Activated CD4-positive, alpha-beta T cell treated with anti-CD3 and anti-CD28 coated beads, Interleukin-2, Interleukin-4, amounts not matched to agents 100 ng/mL and 50 ng/mL, durations not matched to agents 16 hours and 8 hours (primary cell): ENCODE data around the gene USP3.
"Not testable (repeated sequence)": the region's sequence is repeated elsewhere in the genome, so short reads cannot be mapped to it uniquely, and the experiment has no call there.

Experiments used
- DNase-seq: peaks from one replicate; pipeline ENCODE4 v3.0.0-alpha.2; 2020; ENCODE audit warnings: low spot score

Gene USP3

DNA sequence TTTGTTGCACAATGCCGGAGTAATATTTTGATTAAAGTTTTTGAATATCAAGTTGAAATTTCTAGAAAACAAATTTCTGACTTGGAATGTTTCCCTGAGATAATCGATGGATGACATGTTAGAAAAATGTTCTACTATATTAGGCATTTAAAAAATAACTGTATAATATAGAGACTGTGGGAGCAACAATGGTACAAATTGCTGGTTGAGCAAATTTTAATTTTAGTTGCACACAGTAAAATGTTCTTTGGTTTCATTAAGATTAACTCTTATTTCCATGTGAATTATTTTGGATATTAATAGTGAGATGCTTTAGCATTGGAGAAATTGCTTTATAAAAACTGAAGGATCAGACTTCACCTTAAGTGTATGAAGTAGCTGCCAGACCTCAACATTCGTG, 9.3 kb downstream of the USP3 start:
- no peak for DNase-seq

DNA sequence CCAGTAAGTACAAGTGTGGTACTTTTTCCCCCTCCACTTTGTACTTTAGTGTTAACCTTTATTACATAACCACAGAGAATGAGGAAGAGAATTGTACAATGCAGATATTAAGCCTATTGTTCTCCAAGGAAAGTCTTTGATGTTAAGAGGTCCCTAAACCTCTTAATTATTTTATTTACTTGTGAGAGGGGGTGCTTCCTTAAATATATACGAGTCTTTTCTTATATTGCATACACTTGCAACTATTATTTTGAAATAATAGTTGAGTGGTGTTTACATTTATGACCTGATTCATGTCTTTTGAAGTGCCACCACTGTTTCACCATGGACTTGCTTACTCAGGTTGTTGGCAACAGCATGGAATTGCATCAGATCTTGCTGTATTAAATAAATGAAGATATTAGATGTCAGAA, 10.1 kb downstream of the USP3 start:
- no peak for DNase-seq

DNA sequence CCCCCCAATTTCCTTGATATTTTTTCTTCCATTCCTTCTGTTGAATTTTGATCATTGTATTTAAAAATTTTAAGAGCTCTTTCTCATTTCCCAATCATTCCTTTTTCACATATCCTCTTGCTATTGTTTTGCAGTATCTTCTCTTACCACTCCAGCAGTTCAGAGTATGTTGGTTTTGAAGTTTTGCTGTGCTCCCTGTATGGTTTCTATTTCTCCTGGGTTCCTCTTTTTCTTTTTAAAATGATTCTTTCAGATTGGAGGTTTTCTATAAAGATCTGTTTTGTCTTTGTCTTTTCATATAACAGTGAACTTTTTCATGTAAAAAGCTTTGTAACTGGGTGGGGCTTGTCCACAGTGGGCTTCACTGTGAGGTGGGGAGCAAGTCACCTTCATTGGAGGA, 12.8 kb downstream of the USP3 start:
- no peak for DNase-seq

DNA sequence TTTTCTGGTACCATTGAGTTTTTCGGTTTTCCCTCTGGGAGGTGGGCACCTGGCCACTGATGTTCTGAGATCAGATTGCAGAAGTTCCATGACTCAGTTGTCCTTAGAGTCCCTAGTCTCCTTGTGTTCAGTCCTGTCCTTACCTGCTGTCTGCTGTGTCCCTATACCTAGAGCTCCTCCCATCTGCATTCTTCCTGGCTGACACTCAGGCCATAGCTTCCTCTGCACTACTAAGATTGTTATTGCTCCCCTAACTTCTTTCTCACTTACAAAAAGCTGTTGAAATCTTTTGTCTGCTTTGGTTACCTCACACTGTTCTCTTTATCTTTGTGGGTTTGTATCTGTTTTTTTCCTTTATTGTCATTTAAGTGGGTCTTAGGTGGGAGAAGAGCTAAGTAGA, 13.2 kb downstream of the USP3 start:
- no peak for DNase-seq

DNA sequence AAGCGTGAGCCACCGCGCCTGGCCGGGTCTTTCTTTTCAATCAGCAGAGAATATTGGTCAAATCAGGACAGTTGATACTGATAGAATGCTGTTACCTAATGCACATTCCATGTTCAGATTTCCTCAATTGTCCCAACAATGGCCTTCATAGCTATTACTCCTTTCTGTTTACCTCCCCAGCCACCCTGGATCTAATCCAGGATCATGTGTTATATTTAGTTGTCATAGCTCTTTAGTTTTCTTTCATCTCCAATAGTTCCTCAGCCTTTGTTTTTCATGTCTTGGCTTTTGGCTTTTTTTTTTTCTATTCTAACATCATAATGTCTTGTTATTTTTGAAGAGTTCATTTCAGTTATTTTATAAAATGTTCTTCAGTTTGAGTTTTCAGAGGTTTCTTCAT, 14.6 kb downstream of the USP3 start:
- DNase-seq: no peak

DNA sequence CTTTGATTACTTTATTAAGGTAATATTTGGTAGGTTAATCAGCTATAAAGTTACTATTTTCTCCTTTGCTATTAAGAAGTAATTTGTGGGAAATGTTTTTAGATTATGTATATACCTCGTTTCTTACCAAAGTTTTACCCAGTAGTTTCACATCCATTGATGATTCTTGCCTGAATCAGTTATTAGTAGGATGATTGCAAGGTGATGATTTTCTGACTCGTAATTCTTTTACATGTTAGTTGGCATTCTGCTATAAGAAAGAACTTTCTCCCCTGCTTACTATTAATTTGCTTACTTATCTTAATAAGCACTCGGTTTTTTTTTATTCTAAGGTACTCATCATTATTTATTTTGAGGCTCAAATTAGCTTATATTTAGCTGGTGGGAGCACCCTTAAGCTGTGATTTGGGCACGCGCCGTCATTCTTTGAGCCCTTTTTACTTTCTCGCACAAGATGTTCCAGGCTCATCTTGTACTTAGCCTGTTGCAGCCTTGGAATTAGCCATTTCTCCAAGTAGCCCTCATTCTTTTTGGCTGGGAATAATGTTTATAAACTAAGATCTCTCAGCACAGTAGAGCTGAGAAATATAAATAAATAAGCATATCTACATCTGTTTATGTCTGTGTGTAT, 15.3 kb downstream of the USP3 start:
- DNase-seq: no peak

DNA sequence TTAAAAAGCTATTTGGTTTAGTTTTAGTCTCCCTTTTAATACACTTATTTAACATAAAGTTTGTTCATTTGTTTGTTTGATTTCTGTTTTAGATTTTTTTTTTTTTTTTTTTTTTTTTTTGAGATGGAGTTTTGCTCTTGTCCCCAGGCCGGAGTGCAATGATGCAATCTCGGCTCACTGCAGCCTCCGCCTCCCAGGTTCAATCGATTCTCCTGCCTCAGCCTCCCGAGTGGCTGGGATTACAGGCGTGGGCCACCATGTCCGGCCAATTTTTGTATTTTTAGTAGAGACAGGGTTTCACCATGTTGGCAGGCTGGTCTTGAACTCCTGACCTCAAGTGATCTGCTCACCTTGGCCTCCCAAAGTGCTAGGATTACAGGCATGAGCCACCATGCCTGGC, 16.1 kb downstream of the USP3 start:
- DNase-seq: not testable (repeated sequence)

DNA sequence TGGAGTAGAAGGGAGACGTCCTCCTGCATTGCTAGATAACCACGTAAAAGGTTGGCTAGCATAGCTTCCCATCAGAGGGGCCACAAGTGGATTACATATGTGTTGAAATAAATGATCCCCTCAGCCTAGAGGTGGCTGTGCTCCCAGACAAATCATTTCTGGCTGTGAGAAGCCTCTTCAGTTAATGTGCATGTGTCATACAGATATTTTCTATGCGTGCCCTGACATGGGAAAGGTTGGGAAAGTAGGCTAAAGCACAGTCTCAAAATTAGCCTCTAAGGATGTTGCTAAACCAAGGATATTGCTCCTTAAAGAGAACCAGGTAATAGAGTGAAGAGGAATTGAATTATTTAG, 17.8 kb downstream of the USP3 start:
- DNase-seq: no peak

DNA sequence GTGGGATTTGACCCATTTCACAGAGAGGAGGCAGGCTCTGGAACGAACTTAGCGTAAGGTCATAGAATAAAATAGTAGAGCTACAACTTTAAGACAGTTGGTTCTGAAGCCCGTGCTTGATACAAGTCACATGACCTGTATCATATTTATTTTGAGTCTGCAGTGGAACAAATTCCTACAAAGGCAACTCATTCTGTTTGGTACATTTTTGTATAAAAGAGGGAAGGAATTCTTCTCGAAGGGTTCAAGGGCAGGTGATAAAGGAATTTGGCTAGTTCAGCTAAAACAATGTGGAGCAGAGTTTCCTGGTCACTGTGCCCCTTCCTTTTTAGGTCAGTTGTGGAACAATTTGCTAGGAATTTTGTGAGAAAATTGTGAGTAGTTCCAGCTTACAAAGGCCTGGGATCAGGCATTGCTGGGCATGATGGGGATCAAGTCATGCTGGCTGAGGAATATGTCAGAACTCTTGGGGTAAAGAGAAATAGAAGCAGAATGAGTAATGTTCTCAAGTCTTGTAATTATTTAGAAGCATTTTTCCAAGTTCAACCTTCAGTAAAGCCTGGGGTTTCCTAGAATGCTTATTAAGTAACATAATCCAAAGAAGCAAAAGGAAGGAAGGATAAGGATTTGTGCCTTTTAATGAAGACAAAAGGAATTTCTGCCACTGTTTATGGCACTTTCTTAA, 19.1 kb downstream of the USP3 start:
- no peak for DNase-seq

DNA sequence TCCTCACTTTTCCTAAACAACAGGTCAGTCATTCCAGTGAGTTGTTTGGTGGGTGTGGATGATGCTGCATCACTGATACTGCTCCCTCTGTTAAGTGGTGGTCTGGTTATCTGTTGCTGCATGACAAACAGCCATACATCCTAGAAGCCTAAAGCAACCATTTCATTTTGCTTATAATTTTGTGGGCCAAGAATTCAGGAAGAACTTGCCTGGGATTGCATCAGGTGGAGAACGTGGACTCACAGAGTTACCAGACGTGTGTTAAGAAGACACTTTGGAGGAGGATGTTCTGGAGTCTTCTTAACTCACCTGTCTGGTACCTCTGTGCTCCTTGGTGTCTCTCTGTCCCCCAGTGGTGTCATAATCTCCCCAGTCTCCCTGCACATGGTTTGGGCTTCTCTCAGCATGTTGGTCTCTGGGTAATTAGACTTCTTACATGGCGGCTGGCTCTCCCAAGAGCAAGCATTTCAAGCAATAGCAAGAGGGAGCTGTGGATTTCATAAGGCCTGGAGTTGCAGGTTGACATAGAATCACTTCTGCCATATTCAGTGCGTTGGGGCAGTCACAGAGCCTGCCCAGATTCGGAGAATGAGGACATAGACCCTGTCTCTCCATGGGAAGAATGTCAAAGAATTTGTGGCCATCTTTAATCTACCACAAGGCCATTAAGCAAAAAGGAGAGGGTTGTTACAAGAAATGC, 20.1 kb downstream of the USP3 start:
- no peak for DNase-seq

DNA sequence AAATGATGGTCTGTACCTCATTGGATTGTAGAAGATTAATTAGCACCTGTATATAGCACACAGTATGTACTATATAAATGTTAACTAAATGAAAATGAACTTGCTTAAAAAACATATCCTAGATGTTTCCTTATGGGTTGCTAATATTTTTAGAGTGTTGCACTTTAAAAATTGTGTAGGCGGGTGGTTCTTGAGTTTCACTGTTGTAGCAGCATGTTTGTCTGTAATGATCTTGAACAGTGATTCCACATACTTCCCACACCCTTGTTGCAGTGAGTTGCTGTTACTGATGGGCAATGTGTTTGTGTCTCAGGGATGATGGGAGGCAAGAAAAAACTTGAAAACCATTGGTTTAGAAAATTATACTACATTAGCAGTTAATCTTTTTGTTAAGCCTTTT, 22.0 kb downstream of the USP3 start:
- DNase-seq: no peak

DNA sequence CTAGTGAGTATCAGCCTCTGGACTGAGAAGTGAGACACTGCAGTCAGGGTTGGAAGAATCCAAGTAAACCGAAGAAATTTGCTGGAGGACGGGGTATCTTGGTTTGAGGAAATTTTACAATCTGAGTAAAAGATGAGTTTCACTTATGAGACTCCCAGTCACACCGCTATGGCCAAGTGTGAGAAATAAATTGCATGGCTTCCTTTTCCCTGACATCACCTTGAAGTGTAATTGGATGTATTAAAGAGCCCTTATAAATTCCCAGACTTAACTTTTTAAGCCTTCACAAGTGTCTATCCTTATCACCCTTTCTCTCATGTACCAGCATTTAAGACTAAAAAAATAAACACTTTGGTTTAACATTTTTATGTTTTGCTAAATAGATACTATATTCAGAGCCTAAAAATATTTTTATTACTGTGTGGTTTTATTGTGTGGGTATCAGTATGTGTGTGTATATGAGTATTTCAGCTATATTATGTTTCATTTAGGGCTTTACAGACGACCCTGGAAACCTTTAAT, 23.8 kb downstream of the USP3 start:
- no peak for DNase-seq

DNA sequence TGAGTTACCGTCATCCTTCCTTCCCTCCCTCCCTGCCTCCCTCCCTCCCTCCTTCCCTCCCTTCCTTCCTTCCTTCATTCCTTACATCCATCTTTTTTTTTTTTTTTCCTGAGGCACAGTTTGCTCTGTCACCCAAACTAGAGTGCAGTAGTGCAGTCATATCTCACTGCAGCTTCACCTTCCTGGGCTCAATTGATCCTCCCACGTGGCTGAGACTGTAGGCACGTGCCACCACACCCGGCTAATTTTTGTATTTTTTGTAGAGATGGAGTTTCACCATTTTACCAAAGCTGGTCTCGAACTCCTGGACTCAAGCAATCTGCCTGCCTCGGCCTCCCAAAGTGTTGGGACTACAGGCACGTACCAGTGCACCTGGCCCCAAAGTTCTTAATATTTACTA, 25.8 kb downstream of the USP3 start:
- DNase-seq: no peak

DNA sequence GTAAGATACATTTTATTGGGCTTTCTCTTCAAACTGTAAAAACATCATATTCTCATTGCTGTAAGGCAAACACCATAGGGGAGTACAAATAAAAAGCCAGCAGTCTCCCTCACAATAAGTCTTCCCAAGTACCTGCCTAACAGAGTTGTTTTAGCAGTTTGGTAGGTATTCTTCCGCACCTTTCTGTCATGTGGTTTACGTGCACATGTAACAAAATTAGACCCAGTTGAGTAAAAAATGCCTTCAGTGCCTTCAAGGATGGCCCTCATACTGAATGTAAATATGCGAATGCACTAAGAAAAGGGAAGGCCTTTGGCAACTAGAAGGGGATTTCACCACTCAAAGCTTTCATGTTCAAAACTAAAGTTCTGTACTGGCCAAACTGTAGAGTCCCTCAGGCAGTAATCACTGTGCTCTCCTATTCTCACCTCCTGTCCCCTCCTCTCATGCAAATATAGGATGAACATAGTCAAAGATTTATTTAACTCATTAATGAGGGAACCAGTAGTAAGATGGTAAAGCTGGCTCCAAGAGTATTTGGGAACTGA, 26.4 kb downstream of the USP3 start:
- no peak for DNase-seq

DNA sequence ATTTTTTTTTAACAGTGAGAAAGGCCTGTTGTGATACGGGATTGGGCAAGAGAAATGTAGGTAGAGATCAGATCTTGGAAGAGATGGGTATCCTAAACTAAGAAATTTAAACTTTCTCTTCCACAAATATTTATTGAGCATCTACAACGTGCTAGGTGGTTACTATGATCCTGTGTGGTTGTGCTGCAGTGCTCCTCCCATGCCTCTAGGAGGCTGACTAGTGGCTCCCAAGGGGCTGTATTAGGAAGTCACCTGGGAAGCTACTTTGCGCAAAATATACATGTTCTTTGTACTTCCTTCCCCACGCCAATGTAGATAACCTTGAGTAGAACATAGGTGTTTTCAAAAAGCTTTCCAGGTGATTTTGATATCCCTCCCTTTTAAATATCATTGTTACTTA, 27.2 kb downstream of the USP3 start:
- DNase-seq: no peak

DNA sequence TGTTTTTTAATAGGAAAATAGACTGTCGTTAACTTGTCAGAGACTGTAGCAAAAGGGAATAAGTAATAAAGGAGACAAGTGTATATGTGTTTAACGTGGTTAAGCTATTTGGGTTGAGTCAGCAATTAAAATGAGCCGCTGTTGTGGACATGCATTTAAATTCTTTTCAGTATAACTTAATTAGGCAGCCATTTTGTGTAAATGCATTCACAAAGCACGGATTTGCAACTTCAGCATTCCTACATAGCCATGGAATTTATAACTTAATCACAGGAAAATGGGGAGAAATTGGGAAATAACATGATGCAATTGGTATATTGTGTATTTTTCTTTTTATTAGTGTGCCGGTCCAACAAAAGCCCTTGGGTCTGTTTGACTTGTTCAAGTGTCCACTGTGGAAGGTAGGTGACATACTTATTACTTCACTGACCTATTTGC, 27.9 kb downstream of the USP3 start:
- DNase-seq: no peak

DNA sequence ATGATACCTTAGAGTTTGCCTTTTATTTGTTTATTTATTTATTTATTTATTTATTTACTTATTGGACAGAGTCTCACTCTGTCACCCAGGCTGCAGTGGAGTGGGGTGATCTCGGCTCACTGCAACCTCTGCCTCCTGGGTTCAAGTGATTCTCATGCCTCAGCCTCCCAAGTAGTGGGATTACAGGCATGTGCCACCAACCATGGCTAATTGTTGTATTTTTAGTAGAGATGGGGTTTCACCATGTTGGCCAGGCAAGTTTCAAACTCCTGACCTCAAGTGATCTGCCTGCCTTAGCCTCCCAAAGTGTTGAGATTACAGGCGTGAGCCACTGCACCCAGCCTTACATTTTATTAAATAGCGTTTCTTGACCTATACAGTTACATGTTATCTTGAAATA, 30.5 kb downstream of the USP3 start:
- not testable (repeated sequence) for DNase-seq

DNA sequence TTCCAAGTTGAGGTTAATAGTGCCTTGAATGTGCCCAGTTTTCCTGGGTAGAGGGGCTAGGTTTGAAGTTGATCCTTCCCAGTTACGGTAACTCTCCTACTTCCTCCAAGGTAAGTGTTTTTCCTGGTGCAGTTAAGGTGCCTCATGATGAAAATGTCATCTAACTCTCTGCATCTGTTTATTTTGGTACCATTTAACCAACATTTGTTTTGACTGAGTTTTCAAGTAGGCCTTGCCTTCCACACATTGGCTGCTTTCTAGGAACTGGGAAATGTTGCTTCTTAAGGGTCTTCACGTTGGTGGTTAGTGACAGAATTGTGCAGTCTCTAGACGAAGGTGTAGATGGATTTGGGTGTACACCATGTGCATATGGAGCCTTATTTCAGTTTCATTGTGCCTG, 31.3 kb downstream of the USP3 start:
- DNase-seq: no peak

DNA sequence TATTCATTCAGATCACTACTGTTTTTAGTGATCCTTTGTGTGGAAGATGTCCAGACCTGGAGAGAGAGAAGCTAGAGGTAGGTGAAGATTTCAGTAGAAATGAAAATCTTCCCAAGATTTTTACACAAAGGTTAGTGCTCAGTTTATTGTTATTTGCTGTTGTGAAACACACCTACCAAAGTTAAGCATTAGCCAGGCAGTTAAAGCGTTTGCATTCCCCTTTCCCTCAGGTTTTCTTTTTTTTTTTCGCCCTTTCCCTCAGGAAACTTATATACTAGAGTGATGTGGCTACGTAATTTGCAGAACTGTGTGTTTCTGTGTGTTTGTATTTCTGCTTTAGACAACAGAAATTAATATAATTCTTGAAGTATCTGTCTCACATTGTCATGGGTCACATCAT, 34.5 kb downstream of the USP3 start:
- DNase-seq: no peak

DNA sequence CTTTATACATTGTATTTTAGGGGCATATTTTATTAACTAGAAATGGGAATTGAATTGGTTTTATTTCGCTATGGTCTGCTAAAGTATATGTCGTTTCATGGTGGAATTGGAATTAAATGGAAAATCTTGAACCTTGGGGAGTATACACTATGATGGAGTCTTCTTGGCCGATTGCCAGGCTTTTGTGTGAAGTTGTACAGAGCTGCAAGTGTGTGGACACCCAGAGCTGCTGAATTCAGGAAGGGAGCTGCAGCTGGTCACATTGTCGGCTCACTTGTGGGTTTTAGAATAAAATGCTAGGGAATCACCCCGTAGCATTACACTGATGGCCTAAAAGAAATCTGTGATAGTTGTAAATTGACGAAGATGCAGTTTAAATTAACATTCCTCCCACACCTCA, 35.1 kb downstream of the USP3 start:
- DNase-seq: no peak

DNA sequence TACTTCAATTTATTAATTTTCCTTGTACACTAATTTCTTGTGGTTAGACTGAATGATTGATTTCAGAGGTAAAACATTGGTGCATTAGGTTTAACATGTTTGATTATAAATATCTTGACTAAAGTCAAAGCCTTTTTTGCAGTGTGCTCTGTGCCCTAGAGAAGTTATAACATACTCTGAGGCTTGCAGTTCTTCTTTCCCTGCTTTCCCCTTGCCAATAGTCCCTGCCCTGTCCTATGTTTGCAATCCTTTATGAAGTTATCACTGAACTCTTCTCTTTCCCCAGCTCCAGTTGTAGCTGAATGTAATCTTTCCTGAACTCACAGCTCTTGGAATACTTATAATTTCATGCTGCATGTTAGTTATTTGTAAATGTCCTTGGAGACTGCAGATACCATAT, 35.6 kb downstream of the USP3 start:
- DNase-seq: no peak

DNA sequence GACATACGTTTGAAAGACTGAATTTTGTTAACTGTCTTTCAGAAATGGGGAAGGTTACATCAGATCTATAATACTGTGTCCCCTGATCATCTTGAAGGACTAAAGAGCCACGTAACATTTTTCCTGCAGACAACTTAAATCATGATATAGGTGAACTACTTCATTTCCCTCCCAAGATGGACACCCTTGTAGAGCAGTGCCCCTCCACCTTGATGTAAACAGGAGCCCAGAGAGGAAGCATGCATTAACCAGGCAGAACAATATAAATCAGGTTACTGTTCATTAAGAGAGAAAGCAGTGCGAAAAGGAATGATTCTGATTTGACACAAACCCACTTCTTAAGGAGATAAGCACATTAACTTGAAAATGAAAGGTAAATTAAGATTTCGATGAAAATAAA, 36.1 kb downstream of the USP3 start:
- no peak for DNase-seq
